GM21529 (cell line): ENCODE data around the gene MPZ.

Experiments used
- ATAC-seq: cut with Tn5 transposase; IDR thresholded peaks from one replicate; pipeline ENCODE4 v1.9.1; 2021; ENCODE audit not compliant: unreplicated experiment

MPZ gene

DNA sequence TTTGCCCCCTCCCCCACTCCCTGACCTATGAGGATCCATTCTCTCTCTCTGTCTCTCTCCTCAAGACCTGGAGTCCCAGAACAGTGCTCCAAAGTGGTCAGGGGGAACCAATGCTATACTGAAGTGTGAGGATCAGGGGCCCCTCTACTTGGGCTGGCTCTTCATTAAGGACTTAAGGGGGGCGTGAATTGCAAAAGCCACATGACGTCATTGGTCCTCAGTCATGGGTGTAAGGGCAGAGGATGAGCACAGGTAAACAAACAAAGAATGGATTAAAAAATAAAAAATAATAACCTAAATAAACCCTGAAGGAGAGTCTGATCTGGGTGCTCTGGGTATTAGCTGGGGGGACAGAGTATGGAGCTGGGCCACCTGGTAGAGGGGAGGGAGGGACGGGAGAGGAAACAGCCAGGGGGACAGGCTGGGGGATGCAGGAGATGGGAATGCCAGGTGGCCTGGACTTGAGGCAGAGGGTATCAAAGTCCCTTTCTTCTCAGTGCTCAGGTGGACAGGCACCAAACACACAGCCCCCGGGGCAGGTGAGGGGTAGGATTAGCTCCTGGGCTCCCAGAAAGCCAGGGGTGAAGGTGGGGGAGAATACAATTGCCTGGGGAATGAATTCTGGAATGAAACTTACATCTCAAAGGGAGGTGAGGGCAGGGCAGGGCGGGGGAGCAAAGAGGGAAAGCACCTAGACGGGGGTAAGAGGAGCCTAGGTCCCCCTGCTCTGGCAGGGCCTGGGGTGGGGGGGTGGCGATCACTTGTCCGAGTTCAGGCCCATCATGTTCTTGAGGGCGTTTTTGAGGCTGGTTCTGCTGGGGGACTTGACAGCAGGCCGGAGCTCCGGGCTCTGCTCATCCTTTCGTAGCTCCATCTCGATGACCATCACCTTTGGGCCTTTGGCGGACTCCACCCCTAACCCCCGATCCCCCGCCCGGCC is 4.6 kb downstream of the MPZ start:
- ATAC-seq = no peak

DNA sequence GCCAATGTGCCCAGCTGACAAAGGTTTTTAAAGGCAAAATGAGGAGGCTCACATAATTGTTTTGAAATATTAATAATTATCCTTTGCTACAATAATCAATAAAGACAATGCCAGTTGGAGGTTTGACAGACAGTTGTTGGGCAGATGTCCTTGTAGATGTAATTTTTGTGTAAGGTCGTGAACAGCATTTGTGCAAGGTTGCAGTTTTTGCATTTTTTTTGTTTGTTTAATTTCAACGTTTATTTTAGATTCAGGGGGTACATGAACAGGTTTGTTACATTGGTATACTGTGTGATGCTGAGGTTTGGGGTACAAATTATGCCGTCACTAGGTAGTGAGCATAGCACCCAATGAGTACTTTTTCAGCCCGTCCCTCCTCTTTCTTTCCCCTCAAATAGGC is 9.3 kb downstream of the MPZ start:
- no peak for ATAC-seq

DNA sequence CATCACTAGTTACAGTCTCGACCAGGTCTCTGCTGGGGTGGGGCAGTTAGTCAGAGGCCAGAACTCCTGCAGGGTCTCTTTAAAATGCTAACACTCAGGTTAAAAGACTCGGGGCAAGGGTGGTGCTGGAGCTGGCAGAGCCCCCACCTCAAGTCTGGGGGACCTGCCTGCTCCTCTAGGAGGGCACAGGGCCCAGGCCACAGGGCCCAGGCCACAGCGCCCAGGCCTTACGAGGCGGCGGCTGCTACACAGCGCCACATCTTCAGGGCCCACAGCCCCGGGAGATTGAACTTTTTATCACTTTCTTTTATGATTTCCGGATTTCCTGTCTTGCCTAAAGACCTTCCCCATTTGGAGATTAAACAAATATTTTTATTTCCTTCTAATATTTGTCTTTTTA is 10.4 kb downstream of the MPZ start:
- ATAC-seq = no peak

GRCh38 chr1:161298116-161298515 is 11.7 kb downstream of the MPZ start:
- peak; percentile 52 for ATAC-seq

DNA sequence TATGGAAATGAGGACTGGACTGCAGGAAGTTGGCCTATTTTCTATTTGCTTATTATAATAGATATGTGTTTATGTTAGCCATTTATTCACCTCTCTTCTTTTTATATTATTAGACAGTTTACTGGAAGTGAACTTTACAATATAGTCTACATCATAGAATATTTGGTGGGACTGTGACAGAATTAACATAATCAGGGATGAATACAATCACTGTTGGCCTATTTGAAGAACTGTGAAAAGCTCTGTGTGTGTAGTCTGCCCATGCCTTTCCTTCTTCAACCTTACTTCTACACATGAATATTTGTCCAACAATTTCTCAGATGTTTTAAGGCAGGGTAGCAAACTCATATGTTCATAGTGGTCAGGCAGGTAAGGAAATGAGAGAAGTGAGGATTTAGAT is 12.4 kb downstream of the MPZ start:
- ATAC-seq = no peak

DNA sequence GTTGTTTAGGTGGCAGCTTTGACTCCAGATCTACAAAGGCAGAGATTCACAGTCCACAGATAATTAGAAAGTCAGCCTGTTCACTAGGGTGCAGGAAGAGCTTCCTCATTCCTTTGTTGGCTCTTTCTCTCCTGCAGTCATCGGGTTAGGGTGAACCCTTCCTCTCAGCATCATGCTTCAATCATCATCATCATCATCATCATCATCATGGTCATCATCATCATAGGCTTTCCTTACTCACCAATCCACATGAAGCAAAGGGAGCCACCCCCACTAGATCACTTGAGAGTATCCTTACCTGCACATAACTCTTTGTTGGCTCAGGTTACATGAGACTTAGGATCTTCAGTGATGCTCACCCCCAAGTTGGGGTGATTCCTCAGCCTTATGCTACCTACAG is 19.0 kb downstream of the MPZ start:
- ATAC-seq = no peak

DNA sequence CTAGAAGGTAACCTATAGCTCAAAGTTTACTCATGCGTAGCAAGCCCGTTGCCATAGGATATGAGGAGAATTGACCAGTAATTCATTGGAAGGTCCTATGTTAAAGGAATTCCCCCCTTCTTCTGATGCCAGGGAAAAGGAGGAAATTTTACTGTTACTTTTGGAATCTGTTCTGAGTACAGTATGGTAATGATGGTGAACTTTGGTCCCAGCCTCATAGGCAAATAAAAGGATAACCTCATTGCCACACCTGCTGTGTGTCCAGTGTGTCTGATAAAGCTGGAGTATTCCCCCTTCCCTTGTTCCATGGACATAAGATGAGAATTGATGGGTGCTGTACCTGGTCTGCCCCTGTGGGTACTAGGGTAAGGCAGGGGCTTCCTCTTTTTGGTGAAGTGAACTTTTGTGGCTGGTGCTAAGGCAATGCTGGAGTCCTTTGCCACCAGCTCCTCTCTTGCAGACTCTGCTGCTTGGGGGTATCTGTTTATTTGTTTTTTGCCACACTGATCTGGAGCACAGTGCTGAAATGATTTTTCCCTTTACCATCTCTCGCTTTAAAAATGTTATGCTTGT is 22.2 kb downstream of the MPZ start:
- no peak for ATAC-seq

GRCh38 chr1:161285521-161285920 is 24.2 kb downstream of the MPZ start:
- no peak for ATAC-seq

DNA sequence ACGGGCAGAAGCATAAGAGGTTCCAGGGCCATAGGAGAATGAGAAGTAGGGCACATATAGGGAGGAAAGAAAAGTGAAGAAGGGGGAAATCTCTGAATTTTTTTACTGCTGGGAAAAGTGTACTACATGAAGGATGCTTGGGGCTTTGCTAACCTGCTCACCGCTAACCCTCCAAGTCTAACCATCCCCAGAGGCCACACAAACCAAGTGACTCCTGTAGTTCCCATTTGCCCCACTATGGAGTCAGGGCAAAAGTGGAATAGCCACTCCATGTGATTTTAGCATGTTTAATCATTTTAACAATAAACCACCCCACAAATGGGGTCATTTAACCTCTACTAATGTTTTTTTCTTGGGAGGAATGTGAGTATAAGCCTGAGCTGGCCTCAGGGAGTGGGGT is 24.7 kb downstream of the MPZ start:
- no peak for ATAC-seq

DNA sequence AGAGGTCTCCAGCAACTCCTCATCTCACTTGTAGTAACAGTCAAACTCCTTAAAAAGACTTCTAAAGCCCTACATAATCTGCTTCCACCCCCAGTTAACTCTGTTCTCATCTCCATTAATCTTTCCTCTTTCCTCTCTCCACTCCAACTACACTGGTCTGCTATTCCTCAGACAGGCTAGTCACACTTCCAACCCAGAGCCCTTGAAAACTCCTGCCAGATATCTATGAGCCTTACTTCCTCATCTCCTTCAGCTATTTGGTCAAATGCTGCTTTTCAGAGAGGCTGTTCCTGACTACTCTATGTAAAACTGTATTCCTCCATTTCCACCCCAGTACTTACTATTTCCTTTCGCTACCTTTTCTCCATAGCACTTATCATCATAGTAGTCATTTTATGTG is 26.8 kb downstream of the MPZ start:
- ATAC-seq = no peak

- ATAC-seq = no peak
Observed at GRCh38 chr1:161274874-161275273, 34.9 kb downstream of the MPZ start.

DNA sequence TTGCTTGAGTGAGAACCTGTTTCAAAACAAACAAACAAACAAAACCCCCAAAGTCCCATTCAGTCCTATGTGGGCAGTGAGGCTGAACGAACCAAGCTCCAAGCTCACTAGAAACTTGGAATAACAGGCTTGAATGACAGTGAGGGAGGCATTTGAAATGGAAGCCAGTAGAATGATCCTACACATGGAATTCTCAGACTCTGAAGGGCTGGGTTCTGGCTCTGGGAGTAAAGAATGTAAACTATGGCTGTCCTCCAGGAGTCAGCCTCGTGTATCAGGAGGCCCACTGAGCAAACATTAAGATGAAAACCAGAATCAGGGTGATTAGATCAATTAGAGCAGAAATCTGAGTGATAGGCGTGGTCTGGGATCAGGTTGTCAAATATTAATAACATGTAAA is 36.4 kb downstream of the MPZ start:
- ATAC-seq = no peak

GRCh38 chr1:161267321-161267720 is 42.4 kb downstream of the MPZ start:
- no peak for ATAC-seq

DNA sequence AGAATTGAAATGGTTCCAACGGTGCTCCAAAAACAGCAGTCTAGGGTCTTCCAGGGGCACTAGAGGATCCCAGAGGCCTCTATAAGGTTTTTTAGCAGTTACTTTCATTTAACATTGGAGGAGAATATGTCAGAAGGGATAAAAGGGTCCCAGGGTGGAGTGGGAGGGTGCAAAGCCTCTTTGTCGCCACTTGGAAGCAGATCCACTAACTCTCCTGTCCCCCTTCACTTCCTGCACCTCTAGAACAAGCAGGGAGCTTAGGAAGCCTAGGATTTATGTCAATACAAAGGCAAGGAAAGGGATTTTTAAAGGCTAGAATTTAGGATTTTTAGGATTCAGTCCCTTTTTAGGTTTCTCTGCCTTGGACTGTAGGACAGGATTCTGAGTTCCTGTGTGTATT is 42.9 kb downstream of the MPZ start:
- no peak for ATAC-seq

- no peak for ATAC-seq
Observed at GRCh38 chr1:161266202-161266601, 43.6 kb downstream of the MPZ start.

- ATAC-seq = no peak
Observed at GRCh38 chr1:161265305-161265704, 44.5 kb downstream of the MPZ start.

- ATAC-seq = no peak
Observed at GRCh38 chr1:161261261-161262235, 48.2 kb downstream of the MPZ start.

- ATAC-seq = no peak
Observed at GRCh38 chr1:161260376-161261260, 49.1 kb downstream of the MPZ start.

DNA sequence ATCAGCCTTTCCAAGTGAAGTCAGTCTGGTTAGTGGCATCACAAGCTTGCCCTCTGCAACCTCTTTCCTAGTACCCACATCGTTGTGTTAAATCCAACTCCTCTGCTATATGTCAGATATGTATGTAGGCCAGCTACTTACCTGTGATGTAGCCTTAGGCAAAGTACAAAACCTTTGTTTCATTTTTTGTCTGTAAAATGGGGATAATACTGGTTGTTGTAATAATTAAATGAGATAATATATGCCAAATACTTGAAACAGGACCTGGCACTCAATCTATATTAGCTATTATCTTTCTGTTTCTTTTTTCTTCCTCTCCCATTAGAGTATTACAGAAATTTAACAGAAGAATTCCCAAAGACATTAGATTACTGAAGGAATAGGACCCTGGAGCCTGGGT is 50.0 kb downstream of the MPZ start:
- ATAC-seq = no peak

- no peak for ATAC-seq
Observed at GRCh38 chr1:161259345-161259702, 50.4 kb downstream of the MPZ start.
